HL-60 (cell line): ENCODE measurements around the gene NOTO.

Experiments
- DNase-seq, 2 experiments: peaks; one replicate each; pipeline ENCODE4 v3.0.0-alpha.2; 2010 to 2020; ENCODE audit warnings: low read depth in 1 of 2, low spot score in 1 of 2
- H3K27ac ChIP-seq: fragments of 250-450 bp; sonication (Bioruptor Pico); replicated peaks from 2 replicates; pipeline ENCODE4 v1.5.1; 2020; ENCODE audit warnings: mild to moderate bottlenecking, moderate library complexity
- H3K27me3 ChIP-seq: fragments of 250-450 bp; sonication (Bioruptor Pico); 2 replicates; pipeline ENCODE4 v1.5.1; 2021; ENCODE audit warnings: mild to moderate bottlenecking, moderate library complexity; ENCODE audit not compliant: insufficient read depth, poor library complexity, severe bottlenecking
- H3K4me3 ChIP-seq: replicated peaks from 2 replicates; pipeline ENCODE4 v1.5.1; 2011; ENCODE audit warnings: mild to moderate bottlenecking, control low read depth, low read length; ENCODE audit not compliant: insufficient read depth
- CTCF ChIP-seq: IDR thresholded peaks from one replicate; pipeline ENCODE4 v1.5.1; 2011; ENCODE audit warnings: low read length, control low read depth, inconsistent platforms; ENCODE audit not compliant: insufficient read depth
- GABPA ChIP-seq: IDR thresholded peaks from 2 replicates; pipeline ENCODE4 v1.6.1; 2012; ENCODE audit warnings: low read depth
- POLR2AphosphoS5 ChIP-seq: IDR thresholded peaks from 2 replicates; pipeline ENCODE4 v1.6.1; 2012; ENCODE audit warnings: low read depth
- REST ChIP-seq: IDR thresholded peaks from 2 replicates; pipeline ENCODE4 v1.6.1; 2012; ENCODE audit warnings: low read depth; ENCODE audit not compliant: insufficient replicate concordance
- SPI1 ChIP-seq: IDR thresholded peaks from 2 replicates; pipeline ENCODE4 v1.6.1; 2012; ENCODE audit warnings: low read depth, mild to moderate bottlenecking, borderline replicate concordance

Gene NOTO

GRCh38 chr2:73259704-73260337, 57.4 kb downstream of the NOTO start:
- Histone ChIP-seq H3K4me3 (no peak overlapping the region), H3K27me3 (no peaks in the 10 kb centered on the region), H3K27ac (no peak overlapping the region)
- no peak for TF ChIP-seq GABPA
- no peak for TF ChIP-seq POLR2AphosphoS5
- no peak for TF ChIP-seq CTCF
- no peak for TF ChIP-seq REST
- DNase-seq: no peak

- no peak for TF ChIP-seq SPI1
- no peak for TF ChIP-seq REST
- peak; percentile 22 for TF ChIP-seq CTCF
- TF ChIP-seq POLR2AphosphoS5: peak; percentile 25; the same call in 1 of the 2 replicates
- Histone ChIP-seq H3K4me3 (no peak overlapping the region), H3K27me3 (no peaks in the 10 kb centered on the region), H3K27ac (no peak overlapping the region)
- DNase-seq: peak; percentile 61 to 69
Observed at GRCh38 chr2:73260338-73260984, 58.1 kb downstream of the NOTO start.
